Superior temporal gyrus (tissue), 1 donor: ENCODE data around the gene TROAP.
A peak's percentile ranks its signal among the peaks of the same experiment; 100 is the strongest.
"Not testable (repeated sequence)": the region's sequence is repeated elsewhere in the genome, so short reads cannot be mapped to it uniquely, and the experiment has no call there.

ENCODE experiments used
- DNase-seq: peaks from one replicate; pipeline ENCODE4 v3.0.0-alpha.2; 2016; ENCODE audit errors: extremely low spot score

The TROAP gene

DNA sequence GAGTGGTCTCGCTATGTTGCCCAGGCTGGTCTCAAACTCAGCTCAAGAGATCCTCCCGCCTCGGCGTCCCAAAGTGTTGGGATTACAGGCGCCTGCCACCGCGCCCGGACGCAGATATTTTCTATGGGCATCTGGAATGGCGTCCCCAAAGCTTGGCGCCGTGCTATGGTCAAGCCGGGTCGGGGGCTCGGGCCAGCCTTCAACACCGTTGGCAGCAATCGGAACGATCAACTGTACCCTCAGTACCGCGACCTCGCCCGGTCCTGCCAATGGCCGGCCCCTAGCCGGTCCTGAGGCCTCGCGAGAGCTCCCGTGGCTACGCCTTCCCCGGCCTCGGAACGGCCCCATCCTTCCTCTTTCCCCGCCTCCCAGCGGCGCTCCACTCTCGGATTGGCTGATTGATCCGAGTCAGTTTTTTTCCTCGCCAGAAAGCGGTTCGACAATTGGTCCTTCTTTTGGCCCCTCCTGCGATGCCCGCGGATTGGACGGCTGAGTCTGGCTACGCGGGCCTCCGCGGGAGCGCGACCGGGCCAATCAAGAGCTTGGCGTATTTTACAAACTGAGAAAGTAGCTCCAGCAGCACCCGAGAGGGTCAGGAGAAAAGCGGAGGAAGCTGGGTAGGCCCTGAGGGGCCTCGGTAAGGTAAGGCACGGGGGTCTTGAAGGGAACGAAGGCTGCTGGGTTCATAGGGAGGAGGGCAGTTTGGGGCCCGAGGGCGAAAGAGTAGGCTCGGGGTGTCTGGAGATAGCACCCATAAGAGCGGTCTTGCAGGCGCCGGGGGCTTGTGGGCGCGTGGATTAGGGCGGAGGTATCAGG lies at the start of gene TROAP:
Gene TROAP, plus strand, starts transcription at position 548 of the 816 bp plus-strand sequence. CDS start 354 bp downstream, outside the sequence.
- DNase-seq: peak; percentile 100

DNA sequence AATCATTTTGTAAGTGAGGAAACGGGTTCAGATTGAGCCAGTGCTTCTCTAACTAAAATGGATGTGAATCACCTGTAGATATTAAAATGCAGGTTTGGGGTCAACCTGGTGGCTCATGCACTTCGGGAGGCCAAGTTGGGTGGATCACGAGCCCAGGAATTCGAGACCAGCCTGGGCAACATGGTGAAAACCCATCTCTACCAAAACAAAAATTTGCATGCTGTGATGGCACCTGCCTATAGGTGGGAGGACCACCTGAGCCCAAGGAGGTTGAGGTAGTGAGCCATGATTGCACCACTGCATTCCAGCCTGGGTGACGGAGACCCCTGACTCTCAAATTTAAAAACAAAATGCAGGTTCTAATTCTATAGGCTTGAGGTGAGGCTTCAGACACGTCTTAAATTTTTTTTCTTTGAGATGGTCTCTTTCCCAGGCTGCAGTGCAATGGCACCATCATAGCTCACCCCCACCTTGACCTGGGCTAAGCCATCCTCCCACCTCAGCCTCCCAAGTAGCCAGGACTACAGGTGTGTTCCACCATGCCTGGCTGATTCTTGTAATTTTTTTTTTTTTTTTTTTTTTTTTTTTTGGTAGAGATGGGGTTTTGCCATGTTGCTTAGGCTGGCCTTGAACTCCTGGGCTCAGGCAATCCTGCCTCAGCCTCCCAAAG lies 49.2 kb upstream of the TROAP start:
- no peak for DNase-seq

DNA sequence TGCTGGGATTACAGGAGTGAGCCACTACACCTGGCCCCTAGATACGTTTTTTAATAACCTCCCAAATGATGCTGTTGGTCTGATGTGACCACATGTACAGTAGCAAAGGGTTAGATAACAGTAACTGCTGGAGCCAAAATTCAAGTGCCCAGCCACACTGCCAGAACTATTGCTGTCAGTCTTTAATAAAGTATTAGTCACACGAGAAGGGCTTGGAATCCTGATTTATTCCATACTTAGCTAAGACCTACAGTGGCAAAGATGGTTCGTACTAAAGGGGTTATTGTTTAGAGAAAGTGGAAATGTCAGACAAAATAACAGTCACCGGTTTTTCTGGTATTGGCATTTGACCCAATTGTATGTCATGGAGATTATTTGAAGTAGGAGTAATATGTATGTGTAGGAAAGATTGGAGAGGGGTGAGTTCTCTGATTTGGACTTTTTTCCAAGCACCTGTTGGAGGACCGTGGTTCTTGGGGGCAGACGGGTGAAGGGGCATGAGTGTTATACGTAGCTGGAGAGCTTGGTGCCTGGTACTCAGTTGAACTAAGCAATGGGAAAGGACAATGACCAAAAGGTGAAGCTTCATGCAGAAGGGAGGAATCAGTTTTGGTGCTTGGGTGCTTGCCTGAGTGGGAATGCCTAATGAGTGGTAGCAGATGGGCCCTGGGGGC lies 48.5 kb upstream of the TROAP start:
- no peak for DNase-seq

DNA sequence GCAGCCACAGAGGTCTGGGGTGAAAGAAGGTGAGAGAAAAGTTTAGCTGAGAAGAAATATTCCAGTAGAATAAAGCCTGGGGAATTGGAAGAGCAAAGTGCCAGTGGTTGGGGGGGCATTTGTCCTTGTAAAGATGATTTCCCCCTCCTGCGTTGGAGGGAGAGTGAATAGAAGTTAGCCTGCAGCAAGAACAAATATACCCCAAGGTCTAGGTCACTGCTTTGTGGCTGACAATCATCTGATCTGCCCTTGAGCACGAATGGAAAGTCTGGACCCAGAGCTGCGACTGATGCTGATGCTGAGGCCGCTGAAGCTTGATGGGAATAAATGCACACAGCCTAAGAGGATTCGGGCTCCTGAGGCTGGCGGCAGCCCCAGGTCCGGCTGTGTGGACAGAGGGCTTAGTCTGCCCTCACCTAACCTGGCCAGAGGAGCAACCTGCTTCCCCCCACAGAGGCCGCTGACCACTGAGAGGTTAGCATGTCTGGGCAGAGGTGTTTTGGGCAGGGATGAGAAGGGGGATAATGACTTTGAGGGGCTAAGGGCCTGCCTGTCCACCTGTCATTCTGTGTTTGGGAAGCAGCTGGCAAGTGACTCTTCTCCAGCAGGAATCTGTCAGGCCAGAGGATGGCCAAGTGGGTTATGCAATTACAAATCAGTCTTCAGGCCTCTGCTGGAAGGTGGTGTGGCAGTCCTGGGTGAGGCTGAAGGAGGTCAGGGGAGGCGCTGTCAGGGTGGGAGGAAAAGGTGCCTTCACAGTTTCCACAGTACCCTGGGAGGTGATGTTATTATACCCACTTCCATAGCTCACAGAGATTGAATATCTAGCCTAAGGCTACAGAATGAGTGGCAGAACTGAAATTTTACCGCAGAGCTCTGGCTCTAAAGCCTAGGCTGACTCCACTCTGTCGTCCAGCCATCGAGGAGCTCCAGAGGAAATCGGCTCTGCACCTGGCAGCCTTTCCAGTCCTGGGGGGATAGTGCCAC lies 46.5 kb upstream of the TROAP start:
- DNase-seq: no peak

DNA sequence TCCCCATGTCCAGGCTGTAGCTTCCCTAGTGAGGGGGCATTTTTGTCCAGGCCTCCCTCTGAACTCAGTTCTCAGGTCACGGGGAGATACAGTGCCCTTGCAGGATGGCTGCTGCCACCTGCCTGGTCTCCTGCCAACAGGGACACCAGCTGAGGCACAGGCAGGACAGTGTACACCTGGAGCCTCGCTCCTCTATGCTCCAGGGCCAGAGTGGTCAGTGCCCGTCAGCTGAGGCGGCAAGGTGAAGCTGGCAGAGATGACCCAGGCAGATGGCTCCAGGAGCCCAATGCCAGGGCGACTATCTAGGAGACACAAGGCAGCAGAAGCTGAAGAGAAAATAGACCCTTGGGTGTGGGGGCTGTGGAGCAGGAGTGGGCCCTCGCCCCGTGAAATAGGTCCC lies 45.6 kb upstream of the TROAP start:
- DNase-seq: no peak

- DNase-seq: peak; percentile 30
Observed at GRCh38 chr12:49279706-49280159, 43.3 kb upstream of the TROAP start.

DNA sequence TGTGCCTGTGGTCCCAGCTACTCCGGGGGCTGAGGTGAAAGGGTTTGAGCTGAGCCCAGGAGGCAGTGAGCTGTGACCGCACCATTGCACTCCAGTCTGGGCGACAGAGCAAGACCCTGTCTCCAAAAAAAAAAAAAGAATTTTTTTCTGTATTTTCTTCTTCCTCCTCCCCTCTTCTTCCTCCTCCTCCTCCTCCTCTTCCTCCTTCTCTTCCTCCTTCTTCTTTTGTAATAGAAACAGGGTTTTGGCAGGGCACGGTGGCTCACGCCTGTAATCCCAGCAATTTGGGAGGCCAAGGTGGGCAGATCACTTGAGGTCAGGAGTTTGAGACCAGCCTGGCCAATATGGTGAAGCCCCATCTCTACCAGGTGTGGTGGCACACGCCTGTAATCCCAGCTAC lies 42.5 kb upstream of the TROAP start:
- DNase-seq: not testable (repeated sequence)

- DNase-seq: no peak
Observed at GRCh38 chr12:49282302-49282701, 40.8 kb upstream of the TROAP start.

DNA sequence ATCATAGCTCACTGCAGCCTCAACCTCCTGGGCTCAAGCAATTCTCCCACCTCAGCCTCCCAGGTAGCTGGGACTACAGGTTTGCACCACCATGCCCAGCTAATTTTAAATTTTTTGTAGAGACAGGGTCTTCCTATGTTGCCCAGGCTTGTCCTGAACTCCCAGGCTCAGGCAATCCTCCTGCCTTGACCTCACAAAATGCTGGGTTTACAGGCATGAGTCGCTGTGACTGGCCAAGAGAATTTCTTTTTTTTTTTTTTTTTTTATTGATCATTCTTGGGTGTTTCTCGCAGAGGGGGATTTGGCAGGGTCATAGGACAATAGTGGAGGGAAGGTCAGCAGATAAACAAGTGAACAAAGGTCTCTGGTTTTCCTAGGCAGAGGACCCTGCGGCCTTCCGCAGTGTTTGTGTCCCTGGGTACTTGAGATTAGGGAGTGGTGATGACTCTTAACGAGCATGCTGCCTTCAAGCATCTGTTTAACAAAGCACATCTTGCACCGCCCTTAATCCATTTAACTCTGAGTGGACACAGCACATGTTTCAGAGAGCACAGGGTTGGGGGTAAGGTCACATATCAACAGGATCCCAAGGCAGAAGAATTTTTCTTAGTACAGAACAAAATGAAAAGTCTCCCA lies 40.2 kb upstream of the TROAP start:
- not testable (repeated sequence) for DNase-seq

GRCh38 chr12:49283541-49284429 lies 39.3 kb upstream of the TROAP start:
- no peak for DNase-seq

DNA sequence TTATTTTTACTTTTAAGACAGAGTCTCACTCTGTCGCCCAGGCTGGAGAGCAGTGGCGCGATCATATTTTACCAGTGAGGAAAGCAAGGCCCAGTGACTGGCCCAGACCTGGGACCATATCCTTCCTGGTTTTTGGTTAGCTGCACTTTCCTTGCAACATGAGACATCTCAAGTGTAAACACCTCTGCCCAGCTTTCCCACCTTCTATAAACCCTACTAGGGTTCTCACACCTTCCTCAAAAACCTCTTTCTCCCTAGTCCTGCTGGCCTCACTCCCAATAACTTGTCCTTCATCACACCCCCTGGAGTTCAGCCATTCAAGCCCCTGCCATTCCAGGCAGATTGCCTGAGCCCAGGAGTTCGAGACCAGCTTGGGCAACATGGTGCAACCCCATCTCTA lies 38.4 kb upstream of the TROAP start:
- no peak for DNase-seq

GRCh38 chr12:49287876-49288275 lies 35.2 kb upstream of the TROAP start:
- DNase-seq: no peak

DNA sequence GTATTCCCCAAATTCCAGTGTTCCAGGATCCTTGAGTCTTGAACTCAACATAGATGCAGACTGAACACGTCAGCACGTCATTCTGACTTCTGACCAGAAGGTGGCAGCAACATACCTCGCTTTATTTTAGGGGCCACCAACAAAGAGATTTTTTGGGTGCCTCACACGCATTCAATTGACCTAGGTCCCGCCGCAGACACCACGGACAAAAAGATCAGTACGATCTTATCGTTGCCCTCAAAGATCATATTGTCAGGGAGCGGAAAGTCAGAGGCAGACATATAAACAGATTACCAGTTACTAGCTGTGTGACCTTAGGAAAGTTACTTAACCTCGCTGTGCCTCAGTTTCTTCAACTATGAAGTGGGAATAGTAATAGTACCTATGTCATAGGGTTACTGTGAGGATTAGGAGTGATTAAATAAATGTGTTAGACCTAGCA lies 34.6 kb upstream of the TROAP start:
- peak; percentile 85 for DNase-seq

GRCh38 chr12:49288922-49289555 lies 34.0 kb upstream of the TROAP start:
- no peak for DNase-seq

DNA sequence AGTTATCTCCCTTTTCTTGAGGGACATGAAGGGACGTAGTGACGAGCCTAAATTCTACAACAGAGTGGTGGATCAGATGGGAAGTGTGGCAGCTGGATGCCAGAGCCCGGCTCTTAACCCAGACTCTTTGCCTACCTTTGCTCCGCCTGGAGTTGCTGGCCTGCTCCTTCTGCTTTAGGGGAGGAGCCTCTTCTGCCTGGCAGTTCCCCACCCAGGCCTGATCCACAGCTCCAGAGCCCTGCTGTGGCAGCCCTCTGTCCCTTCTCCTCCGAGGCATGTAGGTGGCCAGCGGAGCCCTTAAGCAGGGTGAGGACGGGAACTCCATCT lies 30.4 kb upstream of the TROAP start:
- DNase-seq: no peak

GRCh38 chr12:49293056-49293956 lies 29.7 kb upstream of the TROAP start:
- DNase-seq: no peak

GRCh38 chr12:49294086-49294803 lies 28.8 kb upstream of the TROAP start:
- no peak for DNase-seq

- DNase-seq: no peak
Observed at GRCh38 chr12:49294804-49295081, 28.3 kb upstream of the TROAP start.
